Lower leg skin (tissue), 3 donors: ENCODE data around the gene TXNRD3.

Experiments used
- POLR2A ChIP-seq, 2 donors: fragments of 450-650 bp; IDR thresholded peaks; one replicate each; pipeline ENCODE4 v1.6.1; 2016 to 2017; ENCODE audit warnings: antibody characterized with exemption in 2 of 2, mild to moderate bottlenecking in 1 of 2, moderate library complexity in 1 of 2
- TF ChIP-seq, protein P1 (sequence below), 3 donors: fragments of 450-650 bp; IDR thresholded peaks; one replicate each; pipeline ENCODE4 v1.5.1; 2016; ENCODE audit warnings: antibody characterized with exemption in 3 of 3, mild to moderate bottlenecking in 3 of 3, moderate library complexity in 2 of 3

DNA sequence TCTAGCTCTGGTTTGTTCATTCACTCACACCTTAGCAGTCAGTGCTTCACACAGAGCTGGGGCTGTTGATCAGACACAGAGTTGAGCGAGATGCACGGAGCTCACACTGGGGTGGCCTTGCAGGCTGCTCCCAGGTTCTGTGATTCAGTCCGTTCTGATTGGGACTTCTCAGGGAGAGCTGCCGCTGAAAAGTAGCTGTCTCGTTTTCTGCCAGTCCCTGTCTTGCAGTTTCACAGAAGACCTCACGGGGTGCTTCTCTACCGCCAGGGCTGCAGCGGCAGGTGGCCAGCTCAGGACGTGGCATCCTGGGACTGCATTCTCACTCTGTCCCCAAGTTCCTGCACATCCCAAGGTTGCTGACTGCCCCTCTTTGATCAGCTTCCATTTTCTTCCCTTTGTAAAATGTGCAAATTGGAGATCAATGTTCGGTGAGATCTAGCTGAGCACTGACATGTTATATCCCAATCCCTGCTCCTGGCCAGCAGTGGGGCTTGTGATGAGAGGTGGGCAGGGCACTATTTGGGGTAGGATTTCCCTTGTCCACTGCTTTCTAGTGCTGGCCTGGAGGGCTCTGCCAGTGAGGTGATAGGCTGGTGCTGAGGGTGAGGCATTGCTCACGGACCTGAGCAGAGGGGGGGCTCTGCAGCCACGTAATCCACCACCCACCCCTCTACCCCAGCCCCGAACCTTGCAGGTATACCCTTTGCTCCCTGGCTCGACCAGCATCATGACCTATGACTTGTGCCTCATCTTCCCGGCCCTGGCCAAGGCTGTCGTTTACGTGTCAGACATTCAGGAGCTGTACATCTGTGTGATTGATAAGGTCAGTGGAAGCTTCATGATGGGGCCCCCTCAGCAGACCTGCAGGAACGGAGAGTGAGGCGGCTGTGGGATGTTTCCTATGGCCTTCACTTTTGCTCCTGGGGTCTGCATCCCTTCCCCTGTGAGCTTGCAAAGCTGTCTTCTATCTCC lies 5.3 kb upstream of the TXNRD3 start:
- TF ChIP-seq, protein P1, sequence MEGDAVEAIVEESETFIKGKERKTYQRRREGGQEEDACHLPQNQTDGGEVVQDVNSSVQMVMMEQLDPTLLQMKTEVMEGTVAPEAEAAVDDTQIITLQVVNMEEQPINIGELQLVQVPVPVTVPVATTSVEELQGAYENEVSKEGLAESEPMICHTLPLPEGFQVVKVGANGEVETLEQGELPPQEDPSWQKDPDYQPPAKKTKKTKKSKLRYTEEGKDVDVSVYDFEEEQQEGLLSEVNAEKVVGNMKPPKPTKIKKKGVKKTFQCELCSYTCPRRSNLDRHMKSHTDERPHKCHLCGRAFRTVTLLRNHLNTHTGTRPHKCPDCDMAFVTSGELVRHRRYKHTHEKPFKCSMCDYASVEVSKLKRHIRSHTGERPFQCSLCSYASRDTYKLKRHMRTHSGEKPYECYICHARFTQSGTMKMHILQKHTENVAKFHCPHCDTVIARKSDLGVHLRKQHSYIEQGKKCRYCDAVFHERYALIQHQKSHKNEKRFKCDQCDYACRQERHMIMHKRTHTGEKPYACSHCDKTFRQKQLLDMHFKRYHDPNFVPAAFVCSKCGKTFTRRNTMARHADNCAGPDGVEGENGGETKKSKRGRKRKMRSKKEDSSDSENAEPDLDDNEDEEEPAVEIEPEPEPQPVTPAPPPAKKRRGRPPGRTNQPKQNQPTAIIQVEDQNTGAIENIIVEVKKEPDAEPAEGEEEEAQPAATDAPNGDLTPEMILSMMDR (IDR thresholded peaks at IDR 0.05) = no peak
- TF ChIP-seq POLR2A (IDR thresholded peaks at IDR 0.05) = no peak
